ENCODE data around the gene PIH1D1. TPM values are rescaled to one million over a fixed set of nuclear protein-coding genes. Genes with fewer than 3 reads are reported as not detected.
A peak's percentile ranks its signal among the peaks of the same experiment; 100 is the strongest.

The PIH1D1 gene
- total and polyA plus RNA-seq, 2 of the 13 experiments (the other 11 are each of a cell fraction or from before 2014, with no cell fraction given) = 110 to 137 TPM

DNA sequence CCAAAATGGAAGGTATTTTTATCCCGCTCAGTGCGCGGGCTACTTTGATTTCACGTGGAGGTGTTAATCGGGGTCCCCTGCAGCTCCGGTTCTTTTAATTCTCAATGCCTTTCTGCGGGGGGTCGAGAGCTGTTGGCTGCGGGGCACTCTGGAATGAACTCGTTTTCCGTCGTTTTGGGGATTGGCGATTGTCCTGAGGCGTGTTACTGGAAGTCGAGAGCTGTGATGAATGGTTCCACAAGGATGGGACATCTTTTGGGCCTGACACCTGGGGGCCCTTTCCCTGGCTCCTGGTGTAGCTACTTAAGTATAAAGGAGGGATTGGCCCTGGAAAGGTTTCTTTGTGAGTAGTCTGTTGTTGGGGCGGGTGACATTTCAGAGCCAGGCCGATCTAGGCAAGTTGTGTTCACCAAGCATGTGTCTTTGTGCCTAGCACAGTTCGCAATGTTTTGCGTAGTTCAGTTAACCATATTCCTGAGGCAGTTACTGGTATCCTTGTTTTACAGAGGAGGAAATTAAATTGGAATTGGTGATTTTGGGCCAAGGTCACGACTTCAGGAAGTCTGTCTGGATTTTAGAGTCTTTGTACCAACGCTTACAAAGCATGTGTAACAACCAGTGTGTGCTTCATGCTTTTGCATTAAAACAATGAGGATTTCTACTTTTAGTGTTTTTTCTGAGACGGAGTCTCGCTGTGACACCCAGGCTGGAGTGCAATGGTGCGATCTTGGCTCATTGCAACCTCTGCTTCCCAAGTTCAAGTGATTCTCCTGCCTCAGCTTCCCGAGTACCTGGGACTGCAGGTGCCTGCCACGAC lies 36.6 kb upstream of the PIH1D1 start (continued):
- TF ChIP-seq ZFP36 (IDR thresholded peaks at IDR 0.05; ENCODE audit: borderline replicate concordance, low read depth, low read length, partially characterized antibody) (no peak), SNRNP70 (IDR thresholded peaks at IDR 0.05; ENCODE audit: low read depth, low read length) (no peak), TAF15 (IDR thresholded peaks at IDR 0.05; ENCODE audit: low read depth, low read length, poor library complexity, severe bottlenecking) (no peak), FOXO1 (CRISPR knock-in tag; IDR thresholded peaks at IDR 0.05) (no peak), RARA (CRISPR knock-in tag; IDR thresholded peaks at IDR 0.05) (no peak), GLI4 (CRISPR knock-in tag; IDR thresholded peaks at IDR 0.05; ENCODE audit: borderline replicate concordance) (no peak), ZNF138 (CRISPR knock-in tag; IDR thresholded peaks at IDR 0.05; ENCODE audit: low read depth) (no peak), KDM5A (IDR thresholded peaks at IDR 0.05; ENCODE audit: borderline replicate concordance, low read length) (peak; percentile 49; the same call in 1 of the 2 replicates), MYNN (CRISPR knock-in tag; IDR thresholded peaks at IDR 0.05; ENCODE audit: low read depth) (no peak)
- TF ChIP-seq, protein P1, sequence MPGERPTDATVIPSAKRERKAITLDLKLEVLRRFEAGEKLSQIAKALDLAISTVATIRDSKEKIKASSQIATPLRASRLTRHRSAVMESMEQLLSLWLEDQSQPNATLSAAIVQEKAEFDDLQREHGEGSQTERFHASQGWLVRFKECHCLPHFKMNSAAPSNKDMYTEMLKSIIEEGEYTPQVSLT (CRISPR knock-in tag; IDR thresholded peaks at IDR 0.05; ENCODE audit: borderline replicate concordance, low read depth) = no peak
- TF ChIP-seq, protein P2, sequence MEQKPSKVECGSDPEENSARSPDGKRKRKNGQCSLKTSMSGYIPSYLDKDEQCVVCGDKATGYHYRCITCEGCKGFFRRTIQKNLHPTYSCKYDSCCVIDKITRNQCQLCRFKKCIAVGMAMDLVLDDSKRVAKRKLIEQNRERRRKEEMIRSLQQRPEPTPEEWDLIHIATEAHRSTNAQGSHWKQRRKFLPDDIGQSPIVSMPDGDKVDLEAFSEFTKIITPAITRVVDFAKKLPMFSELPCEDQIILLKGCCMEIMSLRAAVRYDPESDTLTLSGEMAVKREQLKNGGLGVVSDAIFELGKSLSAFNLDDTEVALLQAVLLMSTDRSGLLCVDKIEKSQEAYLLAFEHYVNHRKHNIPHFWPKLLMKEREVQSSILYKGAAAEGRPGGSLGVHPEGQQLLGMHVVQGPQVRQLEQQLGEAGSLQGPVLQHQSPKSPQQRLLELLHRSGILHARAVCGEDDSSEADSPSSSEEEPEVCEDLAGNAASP (CRISPR knock-in tag; IDR thresholded peaks at IDR 0.05; ENCODE audit: borderline replicate concordance) = no peak
- TF ChIP-seq, protein P3, sequence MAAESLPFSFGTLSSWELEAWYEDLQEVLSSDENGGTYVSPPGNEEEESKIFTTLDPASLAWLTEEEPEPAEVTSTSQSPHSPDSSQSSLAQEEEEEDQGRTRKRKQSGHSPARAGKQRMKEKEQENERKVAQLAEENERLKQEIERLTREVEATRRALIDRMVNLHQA (CRISPR knock-in tag; IDR thresholded peaks at IDR 0.05) = no peak
- TF ChIP-seq, protein P4, sequence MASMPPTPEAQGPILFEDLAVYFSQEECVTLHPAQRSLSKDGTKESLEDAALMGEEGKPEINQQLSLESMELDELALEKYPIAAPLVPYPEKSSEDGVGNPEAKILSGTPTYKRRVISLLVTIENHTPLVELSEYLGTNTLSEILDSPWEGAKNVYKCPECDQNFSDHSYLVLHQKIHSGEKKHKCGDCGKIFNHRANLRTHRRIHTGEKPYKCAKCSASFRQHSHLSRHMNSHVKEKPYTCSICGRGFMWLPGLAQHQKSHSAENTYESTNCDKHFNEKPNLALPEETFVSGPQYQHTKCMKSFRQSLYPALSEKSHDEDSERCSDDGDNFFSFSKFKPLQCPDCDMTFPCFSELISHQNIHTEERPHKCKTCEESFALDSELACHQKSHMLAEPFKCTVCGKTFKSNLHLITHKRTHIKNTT (CRISPR knock-in tag; IDR thresholded peaks at IDR 0.05) = no peak
- TF ChIP-seq, protein P5, sequence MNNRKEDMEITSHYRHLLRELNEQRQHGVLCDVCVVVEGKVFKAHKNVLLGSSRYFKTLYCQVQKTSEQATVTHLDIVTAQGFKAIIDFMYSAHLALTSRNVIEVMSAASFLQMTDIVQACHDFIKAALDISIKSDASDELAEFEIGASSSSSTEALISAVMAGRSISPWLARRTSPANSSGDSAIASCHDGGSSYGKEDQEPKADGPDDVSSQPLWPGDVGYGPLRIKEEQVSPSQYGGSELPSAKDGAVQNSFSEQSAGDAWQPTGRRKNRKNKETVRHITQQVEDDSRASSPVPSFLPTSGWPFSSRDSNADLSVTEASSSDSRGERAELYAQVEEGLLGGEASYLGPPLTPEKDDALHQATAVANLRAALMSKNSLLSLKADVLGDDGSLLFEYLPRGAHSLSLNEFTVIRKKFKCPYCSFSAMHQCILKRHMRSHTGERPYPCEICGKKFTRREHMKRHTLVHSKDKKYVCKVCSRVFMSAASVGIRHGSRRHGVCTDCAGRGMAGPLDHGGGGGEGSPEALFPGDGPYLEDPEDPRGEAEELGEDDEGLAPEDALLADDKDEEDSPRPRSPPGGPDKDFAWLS (CRISPR knock-in tag; IDR thresholded peaks at IDR 0.05; ENCODE audit: borderline replicate concordance) = no peak
- TF ChIP-seq, protein P6, sequence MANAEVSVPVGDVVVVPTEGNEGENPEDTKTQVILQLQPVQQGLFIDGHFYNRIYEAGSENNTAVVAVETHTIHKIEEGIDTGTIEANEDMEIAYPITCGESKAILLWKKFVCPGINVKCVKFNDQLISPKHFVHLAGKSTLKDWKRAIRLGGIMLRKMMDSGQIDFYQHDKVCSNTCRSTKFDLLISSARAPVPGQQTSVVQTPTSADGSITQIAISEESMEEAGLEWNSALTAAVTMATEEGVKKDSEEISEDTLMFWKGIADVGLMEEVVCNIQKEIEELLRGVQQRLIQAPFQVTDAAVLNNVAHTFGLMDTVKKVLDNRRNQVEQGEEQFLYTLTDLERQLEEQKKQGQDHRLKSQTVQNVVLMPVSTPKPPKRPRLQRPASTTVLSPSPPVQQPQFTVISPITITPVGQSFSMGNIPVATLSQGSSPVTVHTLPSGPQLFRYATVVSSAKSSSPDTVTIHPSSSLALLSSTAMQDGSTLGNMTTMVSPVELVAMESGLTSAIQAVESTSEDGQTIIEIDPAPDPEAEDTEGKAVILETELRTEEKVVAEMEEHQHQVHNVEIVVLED (CRISPR knock-in tag; IDR thresholded peaks at IDR 0.05; ENCODE audit: borderline replicate concordance) = no peak
- TF ChIP-seq, protein P7, sequence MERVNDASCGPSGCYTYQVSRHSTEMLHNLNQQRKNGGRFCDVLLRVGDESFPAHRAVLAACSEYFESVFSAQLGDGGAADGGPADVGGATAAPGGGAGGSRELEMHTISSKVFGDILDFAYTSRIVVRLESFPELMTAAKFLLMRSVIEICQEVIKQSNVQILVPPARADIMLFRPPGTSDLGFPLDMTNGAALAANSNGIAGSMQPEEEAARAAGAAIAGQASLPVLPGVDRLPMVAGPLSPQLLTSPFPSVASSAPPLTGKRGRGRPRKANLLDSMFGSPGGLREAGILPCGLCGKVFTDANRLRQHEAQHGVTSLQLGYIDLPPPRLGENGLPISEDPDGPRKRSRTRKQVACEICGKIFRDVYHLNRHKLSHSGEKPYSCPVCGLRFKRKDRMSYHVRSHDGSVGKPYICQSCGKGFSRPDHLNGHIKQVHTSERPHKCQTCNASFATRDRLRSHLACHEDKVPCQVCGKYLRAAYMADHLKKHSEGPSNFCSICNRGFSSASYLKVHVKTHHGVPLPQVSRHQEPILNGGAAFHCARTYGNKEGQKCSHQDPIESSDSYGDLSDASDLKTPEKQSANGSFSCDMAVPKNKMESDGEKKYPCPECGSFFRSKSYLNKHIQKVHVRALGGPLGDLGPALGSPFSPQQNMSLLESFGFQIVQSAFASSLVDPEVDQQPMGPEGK (CRISPR knock-in tag; IDR thresholded peaks at IDR 0.05) = no peak
